GM12872 (cell line): ENCODE data around the gene CMPK2.

Source experiments
- CTCF ChIP-seq: IDR thresholded peaks from 3 replicates; pipeline ENCODE4 v1.5.1; 2011; ENCODE audit warnings: low read depth, mild to moderate bottlenecking, low read length, moderate library complexity; ENCODE audit not compliant: insufficient read depth

Gene CMPK2

GRCh38 chr2:6834163-6834562 lies 31.5 kb downstream of the CMPK2 start:
- TF ChIP-seq CTCF = no peak

GRCh38 chr2:6833300-6833604 lies 32.5 kb downstream of the CMPK2 start:
- TF ChIP-seq CTCF = no peak

GRCh38 chr2:6832596-6833299 lies 33.0 kb downstream of the CMPK2 start:
- TF ChIP-seq CTCF = no peak

GRCh38 chr2:6831229-6831628 lies 34.5 kb downstream of the CMPK2 start:
- TF ChIP-seq CTCF = no peak

GRCh38 chr2:6828299-6828584 lies 37.5 kb downstream of the CMPK2 start:
- TF ChIP-seq CTCF = peak; percentile 32; the same call in 2 of the 3 replicates

GRCh38 chr2:6827566-6828298 lies 38.0 kb downstream of the CMPK2 start:
- TF ChIP-seq CTCF = no peak

GRCh38 chr2:6826081-6826913 lies 39.4 kb downstream of the CMPK2 start:
- peak; percentile 82 for TF ChIP-seq CTCF
